Activated T-cell treated with anti-CD3 and anti-CD28 coated beads for 4 hours (primary cell): ENCODE data around the gene DNAJA1.
"Not testable (repeated sequence)": the region's sequence is repeated elsewhere in the genome, so short reads cannot be mapped to it uniquely, and the experiment has no call there.

Experiments
- DNase-seq: peaks from one replicate; pipeline ENCODE4 v3.0.0-alpha.2; 2020

The DNAJA1 gene

GRCh38 chr9:33024966-33025571, at the start of gene DNAJA1:
Gene DNAJA1, plus strand, starts transcription at chr9:33025273. Its CDS starts 1,212 bp downstream, at chr9:33026485.
- peak; percentile 97 for DNase-seq

GRCh38 chr9:32978051-32978450, 47.0 kb upstream of the DNAJA1 start:
- no peak for DNase-seq

GRCh38 chr9:32986971-32987370, 38.1 kb upstream of the DNAJA1 start:
- DNase-seq, result no peak

- no peak for DNase-seq
Measured at GRCh38 chr9:32989660-32990059, 35.4 kb upstream of the DNAJA1 start.

- DNase-seq, result no peak
Measured at GRCh38 chr9:32991897-32992594, 33.0 kb upstream of the DNAJA1 start.

- DNase-seq, result no peak
Measured at GRCh38 chr9:32992595-32993238, 32.4 kb upstream of the DNAJA1 start.

GRCh38 chr9:33000682-33001055, 24.4 kb upstream of the DNAJA1 start:
- peak; percentile 2 for DNase-seq

GRCh38 chr9:33005335-33005734, 19.7 kb upstream of the DNAJA1 start:
- not testable (repeated sequence) for DNase-seq

- no peak for DNase-seq
Measured at GRCh38 chr9:33007755-33008154, 17.3 kb upstream of the DNAJA1 start.

GRCh38 chr9:33011831-33012230, 13.2 kb upstream of the DNAJA1 start:
- no peak for DNase-seq

- DNase-seq, result no peak
Measured at GRCh38 chr9:33012328-33013069, 12.6 kb upstream of the DNAJA1 start.

- DNase-seq, result no peak
Measured at GRCh38 chr9:33013962-33014664, 11.0 kb upstream of the DNAJA1 start.

GRCh38 chr9:33014665-33015014, 10.4 kb upstream of the DNAJA1 start:
- DNase-seq, result no peak

- DNase-seq, result no peak
Measured at GRCh38 chr9:33017283-33018041, 7.6 kb upstream of the DNAJA1 start.

GRCh38 chr9:33019797-33020196, 5.3 kb upstream of the DNAJA1 start:
- no peak for DNase-seq

- no peak for DNase-seq
Measured at GRCh38 chr9:33022303-33022702, 2.8 kb upstream of the DNAJA1 start.

- DNase-seq, result no peak
Measured at GRCh38 chr9:33022755-33023154, 2.3 kb upstream of the DNAJA1 start.

GRCh38 chr9:33023661-33024060, 1.4 kb upstream of the DNAJA1 start:
- DNase-seq, result no peak

GRCh38 chr9:33024126-33024965, 727 bp upstream of the DNAJA1 start:
- no peak for DNase-seq

GRCh38 chr9:33025572-33026342, 684 bp downstream of the DNAJA1 start:
- peak; percentile 68 for DNase-seq
